HL-60 (cell line): Measurements from ENCODE around the gene FKRP.

ENCODE experiments used
- DNase-seq, 2 experiments: peaks; one replicate each; pipeline ENCODE4 v3.0.0-alpha.2; 2010 to 2020; ENCODE audit warnings: low read depth in 1 of 2, low spot score in 1 of 2
- H3K27ac ChIP-seq: fragments of 250-450 bp; sonication (Bioruptor Pico); replicated peaks from 2 replicates; pipeline ENCODE4 v1.5.1; 2020; ENCODE audit warnings: mild to moderate bottlenecking, moderate library complexity
- H3K27me3 ChIP-seq: fragments of 250-450 bp; sonication (Bioruptor Pico); 2 replicates; pipeline ENCODE4 v1.5.1; 2021; ENCODE audit warnings: mild to moderate bottlenecking, moderate library complexity; ENCODE audit not compliant: insufficient read depth, poor library complexity, severe bottlenecking
- H3K4me3 ChIP-seq: replicated peaks from 2 replicates; pipeline ENCODE4 v1.5.1; 2011; ENCODE audit warnings: mild to moderate bottlenecking, control low read depth, low read length; ENCODE audit not compliant: insufficient read depth
- GABPA ChIP-seq: IDR thresholded peaks from 2 replicates; pipeline ENCODE4 v1.6.1; 2012; ENCODE audit warnings: low read depth
- POLR2AphosphoS5 ChIP-seq: IDR thresholded peaks from 2 replicates; pipeline ENCODE4 v1.6.1; 2012; ENCODE audit warnings: low read depth
- SPI1 ChIP-seq: IDR thresholded peaks from 2 replicates; pipeline ENCODE4 v1.6.1; 2012; ENCODE audit warnings: low read depth, mild to moderate bottlenecking, borderline replicate concordance
- TF ChIP-seq, protein P1 (sequence below): IDR thresholded peaks from one replicate; pipeline ENCODE4 v1.5.1; 2011; ENCODE audit warnings: low read length, control low read depth, inconsistent platforms; ENCODE audit not compliant: insufficient read depth
- TF ChIP-seq, protein P2 (sequence below): IDR thresholded peaks from 2 replicates; pipeline ENCODE4 v1.6.1; 2012; ENCODE audit warnings: low read depth; ENCODE audit not compliant: insufficient replicate concordance

Gene FKRP

DNA sequence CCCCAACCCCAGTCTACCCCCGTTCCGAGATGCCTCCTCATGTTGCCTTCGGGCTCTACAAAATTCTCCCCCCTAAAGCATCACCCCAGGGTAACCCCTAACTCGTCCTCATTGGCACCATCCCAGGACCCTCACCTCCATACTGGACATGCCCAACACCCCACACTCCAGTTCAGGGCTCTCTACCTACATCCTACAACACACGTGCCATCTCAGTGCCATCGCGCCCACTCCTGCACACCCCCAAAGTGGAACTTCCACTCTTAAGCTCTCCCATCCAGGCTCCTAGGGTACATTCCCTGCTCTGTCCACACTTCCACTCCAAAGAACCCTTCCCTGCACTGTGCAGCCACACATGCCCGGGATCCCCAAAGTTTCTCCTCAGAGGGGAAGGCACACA is 827 bp upstream of the FKRP start:
- DNase-seq = no peak
- H3K4me3 ChIP-seq = peak overlapping the region; percentile 71
- no peaks in the 10 kb centered on the region for H3K27me3 ChIP-seq
- TF ChIP-seq POLR2AphosphoS5 (no peak), GABPA (no peak), SPI1 (0 out of 2 replicates have a peak, but pooled peaks have one; percentile 1)
- H3K27ac ChIP-seq = peak overlapping the region; percentile 68

DNA sequence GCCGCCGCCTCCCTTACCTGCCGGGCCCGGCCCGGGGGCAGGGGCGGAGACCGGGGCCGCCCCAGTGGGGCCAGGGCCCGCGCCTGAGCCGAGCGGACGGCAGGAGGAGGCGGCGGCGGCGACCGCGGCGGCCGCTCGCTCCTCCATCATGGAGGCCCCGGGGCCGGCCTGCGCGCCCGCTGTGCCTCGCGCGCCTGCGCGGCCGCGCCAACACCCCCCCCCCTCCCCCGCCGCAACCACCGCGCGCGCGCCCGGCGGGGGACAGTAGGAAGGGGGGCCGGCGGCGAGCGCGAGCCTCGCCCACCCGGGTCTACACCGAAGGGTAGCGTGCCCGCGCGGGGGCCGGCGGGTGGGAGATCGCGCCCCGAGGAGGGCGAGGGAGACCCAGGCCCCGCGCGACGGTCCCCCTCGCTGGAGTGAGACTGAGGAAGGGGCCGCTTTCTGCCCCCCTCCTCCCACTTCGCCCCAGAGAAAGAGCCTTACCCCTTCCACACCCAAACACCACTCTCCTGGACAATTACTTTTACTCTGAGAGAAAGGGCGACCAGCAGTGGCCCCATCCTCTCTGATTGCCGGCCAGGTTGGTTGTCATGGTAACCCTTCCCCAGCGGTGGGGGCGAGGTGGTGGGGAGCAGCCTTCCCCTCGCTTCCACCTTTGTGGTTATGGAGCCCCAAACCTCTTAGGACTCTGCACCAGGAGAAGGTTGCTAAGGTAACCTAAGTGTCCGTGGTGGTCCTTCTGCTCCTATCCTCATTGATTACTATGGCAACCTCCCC is 612 bp downstream of the FKRP start, which contains the start of gene STRN4:
STRN4 (minus strand) TSS at position 170 of the 777 bp plus-strand sequence; CDS start at position 150, 20 bp downstream.
- TF ChIP-seq, protein P1, sequence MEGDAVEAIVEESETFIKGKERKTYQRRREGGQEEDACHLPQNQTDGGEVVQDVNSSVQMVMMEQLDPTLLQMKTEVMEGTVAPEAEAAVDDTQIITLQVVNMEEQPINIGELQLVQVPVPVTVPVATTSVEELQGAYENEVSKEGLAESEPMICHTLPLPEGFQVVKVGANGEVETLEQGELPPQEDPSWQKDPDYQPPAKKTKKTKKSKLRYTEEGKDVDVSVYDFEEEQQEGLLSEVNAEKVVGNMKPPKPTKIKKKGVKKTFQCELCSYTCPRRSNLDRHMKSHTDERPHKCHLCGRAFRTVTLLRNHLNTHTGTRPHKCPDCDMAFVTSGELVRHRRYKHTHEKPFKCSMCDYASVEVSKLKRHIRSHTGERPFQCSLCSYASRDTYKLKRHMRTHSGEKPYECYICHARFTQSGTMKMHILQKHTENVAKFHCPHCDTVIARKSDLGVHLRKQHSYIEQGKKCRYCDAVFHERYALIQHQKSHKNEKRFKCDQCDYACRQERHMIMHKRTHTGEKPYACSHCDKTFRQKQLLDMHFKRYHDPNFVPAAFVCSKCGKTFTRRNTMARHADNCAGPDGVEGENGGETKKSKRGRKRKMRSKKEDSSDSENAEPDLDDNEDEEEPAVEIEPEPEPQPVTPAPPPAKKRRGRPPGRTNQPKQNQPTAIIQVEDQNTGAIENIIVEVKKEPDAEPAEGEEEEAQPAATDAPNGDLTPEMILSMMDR = no peak
- TF ChIP-seq GABPA (no peak), SPI1 (no peak), POLR2AphosphoS5 (no peak)
- TF ChIP-seq, protein P2, sequence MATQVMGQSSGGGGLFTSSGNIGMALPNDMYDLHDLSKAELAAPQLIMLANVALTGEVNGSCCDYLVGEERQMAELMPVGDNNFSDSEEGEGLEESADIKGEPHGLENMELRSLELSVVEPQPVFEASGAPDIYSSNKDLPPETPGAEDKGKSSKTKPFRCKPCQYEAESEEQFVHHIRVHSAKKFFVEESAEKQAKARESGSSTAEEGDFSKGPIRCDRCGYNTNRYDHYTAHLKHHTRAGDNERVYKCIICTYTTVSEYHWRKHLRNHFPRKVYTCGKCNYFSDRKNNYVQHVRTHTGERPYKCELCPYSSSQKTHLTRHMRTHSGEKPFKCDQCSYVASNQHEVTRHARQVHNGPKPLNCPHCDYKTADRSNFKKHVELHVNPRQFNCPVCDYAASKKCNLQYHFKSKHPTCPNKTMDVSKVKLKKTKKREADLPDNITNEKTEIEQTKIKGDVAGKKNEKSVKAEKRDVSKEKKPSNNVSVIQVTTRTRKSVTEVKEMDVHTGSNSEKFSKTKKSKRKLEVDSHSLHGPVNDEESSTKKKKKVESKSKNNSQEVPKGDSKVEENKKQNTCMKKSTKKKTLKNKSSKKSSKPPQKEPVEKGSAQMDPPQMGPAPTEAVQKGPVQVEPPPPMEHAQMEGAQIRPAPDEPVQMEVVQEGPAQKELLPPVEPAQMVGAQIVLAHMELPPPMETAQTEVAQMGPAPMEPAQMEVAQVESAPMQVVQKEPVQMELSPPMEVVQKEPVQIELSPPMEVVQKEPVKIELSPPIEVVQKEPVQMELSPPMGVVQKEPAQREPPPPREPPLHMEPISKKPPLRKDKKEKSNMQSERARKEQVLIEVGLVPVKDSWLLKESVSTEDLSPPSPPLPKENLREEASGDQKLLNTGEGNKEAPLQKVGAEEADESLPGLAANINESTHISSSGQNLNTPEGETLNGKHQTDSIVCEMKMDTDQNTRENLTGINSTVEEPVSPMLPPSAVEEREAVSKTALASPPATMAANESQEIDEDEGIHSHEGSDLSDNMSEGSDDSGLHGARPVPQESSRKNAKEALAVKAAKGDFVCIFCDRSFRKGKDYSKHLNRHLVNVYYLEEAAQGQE = no peak
- Histone ChIP-seq H3K4me3 (peak within 1 kb of the TSS; percentile 71), H3K27ac (peak within 1 kb of the TSS; percentile 68), H3K27me3 (no peaks in the 10 kb centered on the region)
- DNase-seq = peak in 1 of 2 experiments; percentile 32

DNA sequence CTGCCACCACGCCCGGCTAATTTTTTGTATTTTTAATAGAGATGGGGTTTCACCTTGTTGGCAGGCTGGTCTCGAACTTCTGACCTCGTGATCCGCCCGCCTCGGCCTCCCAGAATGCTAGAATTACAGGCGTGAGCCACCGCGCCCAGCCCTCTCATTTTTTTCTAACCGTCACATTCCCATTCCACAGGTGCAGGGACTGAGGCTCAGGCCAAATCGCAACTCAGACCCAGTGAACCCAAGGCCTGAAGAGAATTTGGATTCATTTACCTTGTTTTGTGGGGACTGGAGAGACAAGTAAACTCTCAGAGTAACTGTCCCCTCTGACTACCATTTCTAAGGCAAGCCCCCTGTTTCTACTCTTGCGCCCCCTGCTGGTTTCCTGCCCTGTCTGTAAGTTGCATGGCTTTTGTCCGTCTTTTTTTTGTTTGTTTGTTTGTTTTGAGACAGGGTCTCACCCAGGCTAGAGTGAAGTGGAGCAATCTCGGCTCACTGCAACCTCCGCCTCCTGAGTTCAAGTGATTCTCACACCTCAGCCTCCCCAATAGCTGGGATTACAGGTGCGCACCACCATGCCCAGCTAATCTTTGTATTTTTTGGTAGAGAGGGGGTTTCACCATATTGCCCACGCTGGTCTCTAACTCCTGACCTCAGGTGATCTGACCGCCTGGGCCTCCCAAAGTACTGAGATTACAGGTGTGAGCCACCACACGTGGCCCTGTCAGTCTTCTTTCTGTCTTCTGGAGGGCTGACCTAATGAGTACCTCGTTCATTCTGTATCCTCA is 2.7 kb downstream of the FKRP start:
- TF ChIP-seq, protein P1 = peak; percentile 45
- TF ChIP-seq, protein P2 = no peak
- Histone ChIP-seq H3K27me3 (no peaks in the 10 kb centered on the region), H3K27ac (no peak overlapping the region), H3K4me3 (no peak overlapping the region)
- DNase-seq = peak in 1 of 2 experiments; percentile 72

DNA sequence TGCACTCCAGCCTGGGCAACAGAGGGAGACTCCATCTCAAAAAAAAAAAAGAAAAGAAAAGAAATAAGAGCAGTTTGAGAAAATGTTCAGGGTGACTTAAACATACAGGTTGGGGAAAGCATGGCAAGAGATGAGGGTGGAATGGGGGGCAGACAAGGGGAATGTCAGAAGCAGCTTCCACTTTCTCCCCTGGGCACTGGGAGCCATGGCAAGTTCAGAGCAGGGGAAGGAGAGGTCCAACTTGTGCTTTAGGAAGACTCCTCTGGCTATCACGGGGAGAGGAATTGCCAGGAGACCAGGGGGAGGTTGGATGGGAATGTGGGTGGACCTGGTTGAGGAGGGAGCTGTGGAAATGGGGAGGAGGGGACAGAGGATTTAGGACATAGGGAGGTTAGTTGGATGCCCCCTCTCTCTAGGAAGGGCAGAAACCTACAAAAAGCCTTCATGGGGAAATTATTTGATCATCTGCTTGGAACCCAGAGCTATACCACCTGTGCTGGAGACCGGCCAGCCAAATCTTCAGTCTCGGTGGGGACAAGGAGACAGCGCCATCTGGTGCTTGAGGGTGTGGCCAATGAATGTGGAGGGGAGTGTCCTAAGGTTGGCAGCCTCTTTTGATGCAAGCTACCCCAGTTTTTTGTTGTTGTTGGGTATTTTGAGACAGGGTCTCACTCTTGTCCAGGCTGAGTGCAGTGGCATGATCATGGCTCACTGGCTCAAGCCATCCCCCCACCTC is 7.7 kb downstream of the FKRP start:
- no peak overlapping the region for H3K4me3 ChIP-seq
- TF ChIP-seq, protein P1 = peak; percentile 63
- no peak for TF ChIP-seq SPI1
- TF ChIP-seq, protein P2 = no peak
- TF ChIP-seq GABPA = no peak
- no peak for TF ChIP-seq POLR2AphosphoS5
- H3K27ac ChIP-seq = no peak overlapping the region
- H3K27me3 ChIP-seq = no peaks in the 10 kb centered on the region
- DNase-seq = peak in 1 of 2 experiments; percentile 77
